22Rv1 (cell line): ENCODE results near the gene SLC13A4.

Experiments used
- ZFX ChIP-seq: fragments of 450-650 bp; IDR thresholded peaks from 2 replicates; pipeline ENCODE4 v1.6.1; 2017; ENCODE audit warnings: antibody characterized with exemption, borderline replicate concordance
- TF ChIP-seq, protein P1 (sequence below): fragments of 450-650 bp; IDR thresholded peaks from 2 replicates; pipeline ENCODE4 v1.5.1; 2017; ENCODE audit warnings: mild to moderate bottlenecking

DNA sequence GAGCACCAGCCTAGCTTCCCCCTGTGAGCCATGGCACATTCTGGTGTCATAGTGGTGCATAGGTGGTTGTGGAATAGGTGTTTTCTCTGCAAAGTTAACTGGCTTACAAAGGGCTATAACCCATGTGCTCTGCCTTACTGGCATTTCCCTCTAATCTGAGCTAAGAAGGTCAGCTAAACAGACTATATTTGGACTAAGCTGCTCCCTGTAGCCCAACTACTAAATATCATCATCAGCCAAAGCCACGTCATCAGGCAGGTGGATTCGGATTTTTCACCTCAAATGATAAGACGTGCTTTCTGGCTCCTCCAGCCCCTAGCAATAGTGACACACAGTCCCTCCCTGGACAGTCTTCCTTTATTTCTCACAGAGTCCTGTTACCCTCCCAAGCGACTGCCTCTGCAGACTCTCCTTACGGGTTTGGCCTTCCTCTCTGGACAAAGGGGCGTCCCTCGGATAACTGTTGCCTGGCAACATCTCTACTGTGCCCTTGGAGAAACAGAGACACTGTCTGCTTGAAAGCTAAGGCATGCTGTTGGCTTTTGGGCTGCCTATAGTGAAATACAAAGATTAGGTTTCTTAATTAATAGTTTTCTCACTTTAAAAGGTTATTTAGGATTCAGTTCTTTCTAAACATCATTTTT lies 9.1 kb downstream of the SLC13A4 start:
- TF ChIP-seq, protein P1, sequence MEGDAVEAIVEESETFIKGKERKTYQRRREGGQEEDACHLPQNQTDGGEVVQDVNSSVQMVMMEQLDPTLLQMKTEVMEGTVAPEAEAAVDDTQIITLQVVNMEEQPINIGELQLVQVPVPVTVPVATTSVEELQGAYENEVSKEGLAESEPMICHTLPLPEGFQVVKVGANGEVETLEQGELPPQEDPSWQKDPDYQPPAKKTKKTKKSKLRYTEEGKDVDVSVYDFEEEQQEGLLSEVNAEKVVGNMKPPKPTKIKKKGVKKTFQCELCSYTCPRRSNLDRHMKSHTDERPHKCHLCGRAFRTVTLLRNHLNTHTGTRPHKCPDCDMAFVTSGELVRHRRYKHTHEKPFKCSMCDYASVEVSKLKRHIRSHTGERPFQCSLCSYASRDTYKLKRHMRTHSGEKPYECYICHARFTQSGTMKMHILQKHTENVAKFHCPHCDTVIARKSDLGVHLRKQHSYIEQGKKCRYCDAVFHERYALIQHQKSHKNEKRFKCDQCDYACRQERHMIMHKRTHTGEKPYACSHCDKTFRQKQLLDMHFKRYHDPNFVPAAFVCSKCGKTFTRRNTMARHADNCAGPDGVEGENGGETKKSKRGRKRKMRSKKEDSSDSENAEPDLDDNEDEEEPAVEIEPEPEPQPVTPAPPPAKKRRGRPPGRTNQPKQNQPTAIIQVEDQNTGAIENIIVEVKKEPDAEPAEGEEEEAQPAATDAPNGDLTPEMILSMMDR = no peak
- TF ChIP-seq ZFX = no peak
